Measurements from ENCODE around the gene PSME1.

GRCh38 chr14:24108336-24108874 lies 27.6 kb upstream of the PSME1 start:
- TF ChIP-seq CTCF (optimal IDR thresholded peaks at IDR 0.05 in 1 of 3, IDR thresholded peaks at IDR 0.05 in 1 of 3, conservative IDR thresholded peaks at IDR 0.05 in 1 of 3; ENCODE audit: extremely low read depth in 1 of 3, insufficient read depth in 2 of 3, low read length in 3 of 3) (no peak), EZH2 (IDR thresholded peaks at IDR 0.05; ENCODE audit: low read length) (no peak)

Measured in keratinocyte (primary cell).